ENCODE data around the gene PRR14.
A peak's percentile ranks its signal among the peaks of the same experiment; 100 is the strongest.
"Not testable (repeated sequence)": the region's sequence is repeated elsewhere in the genome, so short reads cannot be mapped to it uniquely, and the experiment has no call there.

The PRR14 gene

GRCh38 chr16:30633526-30633925 lies 17.2 kb upstream of the PRR14 start:
- DNase-seq = no peak

- no peak for DNase-seq
Observed at GRCh38 chr16:30636599-30636998, 14.2 kb upstream of the PRR14 start.

- DNase-seq = not testable (repeated sequence)
Observed at GRCh38 chr16:30637139-30637538, 13.6 kb upstream of the PRR14 start.

GRCh38 chr16:30637944-30638343 lies 12.8 kb upstream of the PRR14 start:
- DNase-seq = peak; percentile 71

GRCh38 chr16:30641378-30641982 lies 9.3 kb upstream of the PRR14 start:
- no peak for DNase-seq

GRCh38 chr16:30644334-30644830 lies 6.4 kb upstream of the PRR14 start:
- no peak for DNase-seq

GRCh38 chr16:30645727-30646126 lies 5.0 kb upstream of the PRR14 start:
- no peak for DNase-seq

- DNase-seq = no peak
Observed at GRCh38 chr16:30647274-30647571, 3.5 kb upstream of the PRR14 start.

GRCh38 chr16:30649725-30650368 lies 913 bp upstream of the PRR14 start:
- DNase-seq = no peak

- DNase-seq = peak; percentile 68
Observed at GRCh38 chr16:30651124-30652004, 604 bp downstream of the PRR14 start.

GRCh38 chr16:30652005-30652296 lies 1.2 kb downstream of the PRR14 start:
- DNase-seq = no peak

GRCh38 chr16:30652718-30653117 lies 2.0 kb downstream of the PRR14 start:
- no peak for DNase-seq

GRCh38 chr16:30654856-30655255 lies 4.1 kb downstream of the PRR14 start:
- no peak for DNase-seq

GRCh38 chr16:30655815-30656347 lies 5.1 kb downstream of the PRR14 start:
- DNase-seq = no peak

GRCh38 chr16:30656388-30656787 lies 5.6 kb downstream of the PRR14 start:
- DNase-seq = no peak

GRCh38 chr16:30656974-30657865 lies 6.5 kb downstream of the PRR14 start:
- peak; percentile 78 for DNase-seq

- peak; percentile 100 for DNase-seq
Observed at GRCh38 chr16:30657866-30658730, 7.3 kb downstream of the PRR14 start, which contains the start of gene FBRS. TSS of gene FBRS (plus strand) at chr16:30658431. CDS start at chr16:30659519, 1,088 bp downstream.

GRCh38 chr16:30658731-30659506 lies 8.2 kb downstream of the PRR14 start:
- DNase-seq = peak; percentile 99

GRCh38 chr16:30659507-30660423 lies 9.0 kb downstream of the PRR14 start:
- DNase-seq = peak; percentile 40

Measured in NCI-H146 (cell line).